ENCODE data around the gene DOCK1. TPM values are rescaled to one million over a fixed set of nuclear protein-coding genes. Genes with fewer than 3 reads are reported as not detected.

The DOCK1 gene
- total RNA-seq (2022) (40.0 and 42.4 TPM in 2 replicates), Bru-seq, nascent RNA (percentile 76 among the genes with signal in this experiment), BruChase-seq, experiment 1, labeled RNA remaining after a 6-hour chase (percentile 70 among the genes with signal in this experiment), BruChase-seq, experiment 2, labeled RNA remaining after a 2-hour chase (percentile 69 among the genes with signal in this experiment)
- long read RNA-seq, full-length matches to known transcripts = 18 of 60 reads
- long read RNA-seq, partial matches to known transcripts = 19 of 60 reads
- long read RNA-seq, other reads (novel, unspliced or antisense) = 23 of 60 reads

- H3K4me3 Mint-ChIP-seq (ENCODE audit: unreplicated experiment) = peak within 1 kb of the TSS; percentile 92
- DNase-seq (ENCODE audit: unreplicated experiment) = peak; percentile 74
- ChIA-PET CTCF (interaction anchor here (0.6 kb wide), 2 partner anchors 45 to 496 kb away, joined by 3 read pairs; no protein-coding TSS in a partner anchor), POLR2A (no interaction called here)
- H3K4me1 Mint-ChIP-seq (ENCODE audit: insufficient read depth, unreplicated experiment) = peaks cover 42% of the 10 kb centered on the region
- TF ChIP-seq CTCF (IDR thresholded peaks at IDR 0.05; ENCODE audit: unreplicated experiment) = no peak
- intact Hi-C loops (cut with micrococcal nuclease) = loop anchor here (5.0 to 10.0 kb wide), 2 partner anchors 140 to 247 kb away; no protein-coding TSS in a partner anchor
- H3K36me3 Mint-ChIP-seq (ENCODE audit: insufficient read depth, unreplicated experiment) = no peaks in the 10 kb centered on the region
- H3K27me3 Mint-ChIP-seq (ENCODE audit: insufficient read depth, unreplicated experiment) = no peaks in the 10 kb centered on the region
- no peaks in the 10 kb centered on the region for H3K9me3 Mint-ChIP-seq (ENCODE audit: unreplicated experiment)
- BruUV-seq (replicated peaks) = no TSS peak
- peak within 1 kb of the TSS; percentile 95 for H3K27ac Mint-ChIP-seq (ENCODE audit: low read depth, unreplicated experiment)
These were observed at the start of gene DOCK1 for GRCh38 chr10:126904818-126905701. TSS of gene DOCK1 (plus strand) at chr10:126905428. CDS start at chr10:126905518, 90 bp downstream.

GRCh38 chr10:126857178-126857806, 47.9 kb upstream of the DOCK1 start:
- Mint-ChIP-seq H3K9me3 (ENCODE audit: unreplicated experiment) (no peaks in the 10 kb centered on the region), H3K36me3 (ENCODE audit: insufficient read depth, unreplicated experiment) (no peaks in the 10 kb centered on the region), H3K27ac (ENCODE audit: low read depth, unreplicated experiment) (no peak overlapping the region), H3K27me3 (ENCODE audit: insufficient read depth, unreplicated experiment) (peaks cover 20% of the 10 kb centered on the region), H3K4me3 (ENCODE audit: unreplicated experiment) (no peak overlapping the region), H3K4me1 (ENCODE audit: insufficient read depth, unreplicated experiment) (no peaks in the 10 kb centered on the region)
- BruUV-seq (replicated peaks) = no TSS peak
- CTCF ChIA-PET = interaction anchor here (0.5 to 1.2 kb wide), 3 partner anchors 10 to 926 kb away, joined by 3 to 4 read pairs (median 3); no protein-coding TSS in a partner anchor
- POLR2A ChIA-PET = no interaction called here
- no peak for TF ChIP-seq CTCF (IDR thresholded peaks at IDR 0.05; ENCODE audit: unreplicated experiment)
- intact Hi-C loops (cut with micrococcal nuclease) = no loop called here
- no peak for DNase-seq (ENCODE audit: unreplicated experiment)

GRCh38 chr10:126867567-126868365, 37.5 kb upstream of the DOCK1 start:
- Mint-ChIP-seq H3K9me3 (ENCODE audit: unreplicated experiment) (no peaks in the 10 kb centered on the region), H3K36me3 (ENCODE audit: insufficient read depth, unreplicated experiment) (no peaks in the 10 kb centered on the region), H3K27ac (ENCODE audit: low read depth, unreplicated experiment) (no peak overlapping the region), H3K4me1 (ENCODE audit: insufficient read depth, unreplicated experiment) (no peaks in the 10 kb centered on the region), H3K4me3 (ENCODE audit: unreplicated experiment) (no peak overlapping the region), H3K27me3 (ENCODE audit: insufficient read depth, unreplicated experiment) (no peaks in the 10 kb centered on the region)
- intact Hi-C loops (cut with micrococcal nuclease) = no loop called here
- no peak for TF ChIP-seq CTCF (IDR thresholded peaks at IDR 0.05; ENCODE audit: unreplicated experiment)
- ChIA-PET CTCF (no interaction called here), POLR2A (no interaction called here)
- no peak for DNase-seq (ENCODE audit: unreplicated experiment)
- no TSS peak for BruUV-seq (replicated peaks)
